Cardiac fibroblast (primary cell): ENCODE results near the gene SYT9.

ENCODE experiments used
- DNase-seq, 2 donors: peaks; one replicate each; pipeline versions ENCODE4 v3.0.0 to v3.0.0-alpha.2; 2010; ENCODE audit warnings: low read depth in 2 of 2
- H3K4me3 ChIP-seq, 2 donors: replicated peaks in 1 of 2; 1 replicate in 1 of 2; 2 replicates in 1 of 2; pipeline ENCODE4 v1.5.1; 2011; ENCODE audit warnings: low read depth in 2 of 2, low read length in 2 of 2, mild to moderate bottlenecking in 2 of 2, moderate library complexity in 1 of 2
- CTCF ChIP-seq: IDR thresholded peaks from one replicate; pipeline ENCODE4 v1.5.1; 2011; ENCODE audit warnings: low read depth, mild to moderate bottlenecking, low read length, inconsistent platforms

The SYT9 gene

GRCh38 chr11:7467652-7468051 is 215.9 kb downstream of the SYT9 start:
- no peak overlapping the region for H3K4me3 ChIP-seq
- no peak for TF ChIP-seq CTCF
- DNase-seq: no peak

GRCh38 chr11:7469351-7469865 is 217.7 kb downstream of the SYT9 start:
- no peak for DNase-seq
- TF ChIP-seq CTCF: no peak
- H3K4me3 ChIP-seq: no peak overlapping the region

- no peak for TF ChIP-seq CTCF
- DNase-seq: no peak
- H3K4me3 ChIP-seq: no peak overlapping the region
These were observed 219.4 kb downstream of the SYT9 start for GRCh38 chr11:7471071-7471470.

- TF ChIP-seq CTCF: no peak
- DNase-seq: no peak
- no peak overlapping the region for H3K4me3 ChIP-seq
These were observed 222.0 kb downstream of the SYT9 start for GRCh38 chr11:7473717-7474116.

GRCh38 chr11:7480113-7480512 is 228.4 kb downstream of the SYT9 start:
- TF ChIP-seq CTCF: no peak
- peak; percentile 9 to 68 for DNase-seq
- no peak overlapping the region for H3K4me3 ChIP-seq

- no peak for DNase-seq
- H3K4me3 ChIP-seq: no peak overlapping the region
- TF ChIP-seq CTCF: no peak
These were observed 232.4 kb downstream of the SYT9 start for GRCh38 chr11:7484131-7484530.

- no peak overlapping the region for H3K4me3 ChIP-seq
- no peak for TF ChIP-seq CTCF
- DNase-seq: no peak
These were observed 232.9 kb downstream of the SYT9 start for GRCh38 chr11:7484645-7485044.
